Cardiac muscle cell (in vitro differentiated cells and primary cell): ENCODE results near the gene AMOTL1. TPM values are rescaled to one million over a fixed set of nuclear protein-coding genes. Genes with fewer than 3 reads are reported as not detected.

Experiments
- DNase-seq, 2 donors: peaks; one replicate each; pipeline versions ENCODE4 v3.0.0 to v3.0.0-alpha.2; 2010 to 2017; ENCODE audit warnings: low read depth in 1 of 2, low spot score in 1 of 2
- H3K27ac ChIP-seq: fragments of 200-600 bp; sonication (generic); 2 replicates; pipeline ENCODE4 v1.5.1; 2016
- H3K27me3 ChIP-seq: fragments of 200-600 bp; sonication (generic); 2 replicates; pipeline ENCODE4 v1.6.0; 2016; ENCODE audit warnings: control low read depth
- H3K36me3 ChIP-seq: fragments of 200-600 bp; sonication (generic); 2 replicates; pipeline ENCODE4 v1.5.1; 2016; ENCODE audit warnings: control low read depth
- H3K4me1 ChIP-seq: fragments of 200-600 bp; sonication (generic); 2 replicates; pipeline ENCODE4 v1.8.1; 2017; ENCODE audit warnings: low read depth, mild to moderate bottlenecking, mixed run types
- H3K4me3 ChIP-seq: fragments of 200-600 bp; sonication (generic); 2 replicates; pipeline ENCODE4 v1.5.1; 2016; ENCODE audit warnings: mild to moderate bottlenecking
- H3K9me3 ChIP-seq: fragments of 200-600 bp; sonication (generic); 2 replicates; pipeline ENCODE4 v1.5.1; 2017; ENCODE audit warnings: low read depth, mild to moderate bottlenecking, control low read depth
- polyA plus RNA-seq: library from polyadenylated mRNA; unstranded; fragments of >200 nt; fragmentation: Nextera tagmentation; extraction: Ambion mirVana; gene quantifications from 2 replicates; pipeline ENCODE4 v1.2.1, GENCODE V29; 2016
- total RNA-seq: library from RNA; depleted of rRNA; stranded (reverse); fragments of >200 nt; gene quantifications from 2 replicates; pipeline ENCODE4 v1.2.3, GENCODE V29; 2016
- TF ChIP-seq, protein P1 (sequence below): IDR thresholded peaks from 2 replicates; pipeline ENCODE4 v1.5.1; 2012; ENCODE audit warnings: low read depth, mild to moderate bottlenecking, low read length

The AMOTL1 gene
- total and polyA plus RNA-seq, 2 experiments from 2014 or later, result 1.2 to 5.1 TPM

DNA sequence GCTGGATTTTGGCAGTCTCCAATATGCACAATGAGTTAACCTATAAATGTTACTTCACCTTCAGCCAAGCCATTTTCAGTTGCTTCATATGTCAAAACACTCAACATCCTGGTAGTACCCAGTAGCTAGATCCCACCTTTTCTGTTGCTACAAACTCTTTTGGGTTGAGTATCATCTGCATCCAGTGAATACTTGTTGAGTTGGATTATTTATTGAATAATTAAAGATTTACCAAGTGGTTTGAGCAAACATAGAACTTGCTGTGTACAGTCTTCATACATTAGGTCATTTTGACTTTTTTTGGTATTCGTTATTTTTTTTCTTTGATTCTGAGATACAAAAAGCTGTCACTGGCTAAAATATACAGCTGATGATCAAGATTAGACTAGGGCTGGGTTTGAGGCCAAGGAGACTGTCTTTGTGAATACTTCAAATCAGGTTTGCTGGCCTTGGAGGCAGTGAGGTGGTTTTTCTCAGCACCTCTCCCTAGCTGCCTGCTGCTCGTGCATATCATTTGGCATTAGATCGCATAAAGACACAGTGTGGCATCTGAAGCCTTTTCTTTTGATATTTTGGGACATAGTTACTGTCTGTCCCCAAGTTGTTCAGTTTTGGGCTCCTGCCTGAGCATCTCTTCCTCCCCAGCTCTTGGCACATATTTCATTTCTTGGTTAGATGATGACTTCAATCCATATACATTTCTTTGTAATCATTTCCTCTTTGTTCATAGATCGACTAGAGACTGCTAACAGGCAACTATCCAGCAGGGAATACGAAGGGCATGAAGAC is 62.8 kb downstream of the AMOTL1 start:
- TF ChIP-seq, protein P1, sequence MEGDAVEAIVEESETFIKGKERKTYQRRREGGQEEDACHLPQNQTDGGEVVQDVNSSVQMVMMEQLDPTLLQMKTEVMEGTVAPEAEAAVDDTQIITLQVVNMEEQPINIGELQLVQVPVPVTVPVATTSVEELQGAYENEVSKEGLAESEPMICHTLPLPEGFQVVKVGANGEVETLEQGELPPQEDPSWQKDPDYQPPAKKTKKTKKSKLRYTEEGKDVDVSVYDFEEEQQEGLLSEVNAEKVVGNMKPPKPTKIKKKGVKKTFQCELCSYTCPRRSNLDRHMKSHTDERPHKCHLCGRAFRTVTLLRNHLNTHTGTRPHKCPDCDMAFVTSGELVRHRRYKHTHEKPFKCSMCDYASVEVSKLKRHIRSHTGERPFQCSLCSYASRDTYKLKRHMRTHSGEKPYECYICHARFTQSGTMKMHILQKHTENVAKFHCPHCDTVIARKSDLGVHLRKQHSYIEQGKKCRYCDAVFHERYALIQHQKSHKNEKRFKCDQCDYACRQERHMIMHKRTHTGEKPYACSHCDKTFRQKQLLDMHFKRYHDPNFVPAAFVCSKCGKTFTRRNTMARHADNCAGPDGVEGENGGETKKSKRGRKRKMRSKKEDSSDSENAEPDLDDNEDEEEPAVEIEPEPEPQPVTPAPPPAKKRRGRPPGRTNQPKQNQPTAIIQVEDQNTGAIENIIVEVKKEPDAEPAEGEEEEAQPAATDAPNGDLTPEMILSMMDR, result no peak
- Histone ChIP-seq H3K4me3 (no peak overlapping the region), H3K36me3 (no peaks in the 10 kb centered on the region), H3K4me1 (no peaks in the 10 kb centered on the region), H3K27ac (no peak overlapping the region), H3K9me3 (no peaks in the 10 kb centered on the region), H3K27me3 (peaks cover 61% of the 10 kb centered on the region)
- DNase-seq, result no peak

DNA sequence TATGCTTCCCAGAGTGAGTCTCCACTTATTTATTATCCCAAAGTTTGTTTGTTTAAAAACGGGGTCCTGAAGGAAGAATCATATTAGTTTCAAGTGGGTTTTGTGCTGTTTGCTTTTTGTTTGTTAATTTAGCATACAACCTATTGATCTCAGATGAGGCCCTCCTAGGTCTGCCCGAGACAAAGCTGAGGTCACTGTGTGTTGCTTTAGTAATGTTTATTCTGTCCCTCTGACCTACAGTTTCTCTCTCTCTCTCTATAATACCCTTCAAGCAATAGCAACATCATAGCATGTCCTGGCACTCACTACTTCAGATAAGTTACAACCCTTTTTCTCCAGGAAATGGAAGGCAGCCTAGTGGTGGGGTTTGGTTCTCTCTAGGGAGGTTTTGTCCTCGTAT is 63.4 kb downstream of the AMOTL1 start:
- Histone ChIP-seq H3K4me3 (no peak overlapping the region), H3K27me3 (peaks cover 66% of the 10 kb centered on the region), H3K36me3 (no peaks in the 10 kb centered on the region), H3K27ac (no peak overlapping the region), H3K4me1 (no peaks in the 10 kb centered on the region), H3K9me3 (no peaks in the 10 kb centered on the region)
- TF ChIP-seq, protein P1, result no peak
- DNase-seq, result no peak

DNA sequence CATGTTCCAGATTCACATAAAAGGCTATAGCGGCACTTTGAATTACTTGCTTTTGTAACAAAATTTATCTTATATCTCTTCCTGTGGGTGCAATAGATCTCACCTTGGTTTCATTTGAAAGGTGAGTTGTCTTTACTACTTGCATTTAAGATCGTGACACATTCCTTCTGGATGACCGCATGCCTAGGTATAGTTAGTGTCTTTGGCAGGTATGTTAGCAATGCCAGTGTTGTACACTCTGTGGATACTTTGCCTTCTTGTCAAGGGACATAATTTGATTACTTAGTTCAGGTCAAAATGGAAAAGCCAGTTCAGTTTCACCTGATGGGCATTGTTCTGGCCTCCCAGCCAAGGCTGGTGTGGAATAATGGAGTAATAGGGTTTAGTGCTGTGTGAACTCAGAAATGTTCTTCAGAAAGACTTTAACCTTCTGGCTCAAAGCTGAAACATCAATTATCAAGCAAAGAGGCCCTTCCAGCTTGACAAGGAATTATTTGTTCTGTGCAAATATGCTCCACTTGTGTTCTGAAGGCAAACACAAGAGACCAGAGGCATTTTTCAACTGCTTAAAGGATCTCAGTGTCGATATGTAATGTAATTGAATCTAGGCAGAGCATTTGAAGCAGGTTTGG is 64.6 kb downstream of the AMOTL1 start:
- Histone ChIP-seq H3K9me3 (no peaks in the 10 kb centered on the region), H3K4me3 (no peak overlapping the region), H3K27ac (no peak overlapping the region), H3K27me3 (peaks cover 66% of the 10 kb centered on the region), H3K36me3 (no peaks in the 10 kb centered on the region), H3K4me1 (peaks cover 2% of the 10 kb centered on the region)
- DNase-seq, result no peak
- TF ChIP-seq, protein P1, result no peak

DNA sequence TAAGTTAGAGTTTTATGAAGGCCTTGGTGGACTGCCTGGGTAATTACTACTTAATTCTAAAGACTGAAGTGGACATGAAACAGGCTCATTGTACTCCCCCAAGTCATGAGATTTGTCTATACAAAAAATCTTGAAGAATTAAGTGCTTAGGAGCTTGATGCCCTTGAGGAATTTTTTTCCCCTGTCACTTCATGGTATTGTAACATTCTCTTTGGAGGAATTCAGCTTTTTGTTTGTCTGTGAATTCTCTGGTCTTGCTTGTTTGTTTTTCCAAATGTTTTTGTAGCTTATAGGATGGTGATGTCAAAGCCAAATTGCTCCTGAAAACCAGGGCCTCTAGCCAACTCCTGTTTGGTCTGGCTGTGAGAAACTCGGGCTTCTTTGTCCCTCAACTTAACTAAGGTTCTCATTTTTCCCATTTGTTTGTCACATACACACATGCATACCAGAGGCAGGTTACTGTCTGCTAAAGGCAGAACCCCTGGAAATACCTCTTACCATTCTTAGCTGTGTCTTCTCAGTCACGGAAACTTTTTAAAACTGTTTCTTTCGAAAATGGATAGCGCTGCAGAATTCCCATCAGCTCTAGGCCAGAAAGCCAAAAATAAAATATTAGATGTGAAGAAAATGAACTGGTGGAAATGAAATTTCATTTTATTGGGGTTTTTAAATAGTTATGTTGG is 66.9 kb downstream of the AMOTL1 start:
- TF ChIP-seq, protein P1, result no peak
- H3K4me1 ChIP-seq, result peaks cover 3% of the 10 kb centered on the region
- DNase-seq, result peak in 1 of 2 donors; percentile 33
- H3K27ac ChIP-seq, result no peak overlapping the region
- no peaks in the 10 kb centered on the region for H3K9me3 ChIP-seq
- peaks cover 81% of the 10 kb centered on the region for H3K27me3 ChIP-seq
- no peaks in the 10 kb centered on the region for H3K36me3 ChIP-seq
- H3K4me3 ChIP-seq, result no peak overlapping the region

DNA sequence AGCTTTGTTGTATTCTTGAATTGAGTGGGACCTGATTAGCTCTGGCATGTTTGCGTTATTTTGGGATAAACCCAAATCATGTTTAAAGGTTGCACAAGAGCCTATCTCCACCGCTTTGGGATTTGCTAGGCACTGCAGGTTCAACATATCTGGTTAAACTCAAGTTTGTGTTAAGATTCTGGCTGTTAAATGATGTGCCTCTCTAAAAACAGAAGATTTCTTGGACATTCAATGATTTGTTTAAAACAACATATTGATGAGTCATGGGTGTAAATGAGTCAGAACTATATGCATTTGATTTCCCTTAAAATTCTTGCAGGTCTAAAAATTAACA is 67.4 kb downstream of the AMOTL1 start:
- Histone ChIP-seq H3K9me3 (no peaks in the 10 kb centered on the region), H3K4me1 (peaks cover 3% of the 10 kb centered on the region), H3K4me3 (no peak overlapping the region), H3K27me3 (peaks cover 78% of the 10 kb centered on the region), H3K36me3 (no peaks in the 10 kb centered on the region), H3K27ac (no peak overlapping the region)
- peak in 1 of 2 donors; percentile 43 for DNase-seq
- TF ChIP-seq, protein P1, result no peak
